ENCODE data around the gene KLK11.

The KLK11 gene

GRCh38 chr19:51027126-51027806 is 850 bp upstream of the KLK11 start:
- DNase-seq, result no peak

- no peak for DNase-seq
These were observed 435 bp downstream of the KLK11 start for GRCh38 chr19:51025809-51026553.

- no peak for DNase-seq
These were observed 1.0 kb downstream of the KLK11 start for GRCh38 chr19:51025401-51025800.

GRCh38 chr19:51024924-51025323 is 1.5 kb downstream of the KLK11 start:
- no peak for DNase-seq

GRCh38 chr19:51023946-51024345 is 2.5 kb downstream of the KLK11 start:
- DNase-seq, result no peak

GRCh38 chr19:51022526-51022925 is 3.9 kb downstream of the KLK11 start:
- no peak for DNase-seq

- DNase-seq, result no peak
These were observed 5.3 kb downstream of the KLK11 start for GRCh38 chr19:51020988-51021651.

GRCh38 chr19:51019544-51019925 is 6.9 kb downstream of the KLK11 start, which contains the start of gene KLK10:
KLK10 (minus strand) TSS chr19:51019709; CDS start chr19:51019130, 579 bp downstream.
- no peak for DNase-seq

GRCh38 chr19:51018745-51019543 is 7.5 kb downstream of the KLK11 start:
- no peak for DNase-seq

GRCh38 chr19:51016798-51017683 is 9.4 kb downstream of the KLK11 start:
- peak; percentile 84 for DNase-seq

GRCh38 chr19:51015691-51016267 is 10.6 kb downstream of the KLK11 start:
- DNase-seq, result no peak

GRCh38 chr19:51014242-51014641 is 12.2 kb downstream of the KLK11 start:
- DNase-seq, result no peak

GRCh38 chr19:51012661-51013190 is 13.7 kb downstream of the KLK11 start:
- no peak for DNase-seq

- DNase-seq, result no peak
These were observed 16.2 kb downstream of the KLK11 start for GRCh38 chr19:51010066-51010795.

- no peak for DNase-seq
These were observed 17.1 kb downstream of the KLK11 start for GRCh38 chr19:51009061-51009891.

- no peak for DNase-seq
These were observed 18.9 kb downstream of the KLK11 start for GRCh38 chr19:51007488-51007887.

GRCh38 chr19:51006406-51006805 is 20.0 kb downstream of the KLK11 start:
- no peak for DNase-seq

- no peak for DNase-seq
These were observed 21.2 kb downstream of the KLK11 start for GRCh38 chr19:51005248-51005647.

- DNase-seq, result no peak
These were observed 23.1 kb downstream of the KLK11 start for GRCh38 chr19:51003316-51003715.

All from activated effector memory CD4-positive, alpha-beta T cell treated with anti-CD3 and anti-CD28 coated beads, Interleukin-2, amount 50 U/mL, for 16 hours (primary cell).